Left lung (tissue), 10 donors: Measurements from ENCODE around the gene BCKDK. TPM values are rescaled to one million over a fixed set of nuclear protein-coding genes. Genes with fewer than 3 reads are reported as not detected.

Source experiments
- ATAC-seq: fragments of 200-7000 bp; cut with Tn5 transposase; one replicate; pipeline ENCODE4 v1.9.1; 2020; ENCODE audit warnings: moderate library complexity
- DNase-seq, 4 donors: peaks; one replicate each; pipeline ENCODE4 v3.0.0-alpha.2; 2013 to 2020
- H3K27ac ChIP-seq, 2 donors: fragments of 200-600 bp; sonication (generic) in 1 of 2; one replicate each; pipeline versions ENCODE4 v1.5.0 to v1.8.0; 2020 to 2021
- H3K27me3 ChIP-seq, 2 donors: fragments of 200-600 bp; sonication (generic) in 1 of 2; one replicate each; pipeline versions ENCODE4 v1.5.0 to v1.8.0; 2020 to 2021
- H3K36me3 ChIP-seq, 2 donors: fragments of 200-600 bp; sonication (generic) in 1 of 2; one replicate each; pipeline versions ENCODE4 v1.5.0 to v1.8.0; 2020 to 2021
- H3K4me1 ChIP-seq, 2 donors: fragments of 200-600 bp; one replicate each; pipeline ENCODE4 v1.8.0; 2021
- H3K4me3 ChIP-seq, 2 donors: fragments of 200-600 bp; sonication (generic) in 1 of 2; one replicate each; pipeline versions ENCODE4 v1.5.0 to v1.8.0; 2020 to 2021; ENCODE audit warnings: mild to moderate bottlenecking in 1 of 2
- H3K9me3 ChIP-seq, 2 donors: fragments of 200-600 bp; sonication (generic) in 1 of 2; one replicate each; pipeline versions ENCODE4 v1.5.0 to v1.8.0; 2020 to 2021
- CTCF ChIP-seq, 2 donors: fragments of 200-600 bp; sonication (generic) in 1 of 2; IDR thresholded peaks; one replicate each; pipeline versions ENCODE4 v1.5.0 to v1.8.0; 2021; ENCODE audit warnings: antibody characterized with exemption in 2 of 2
- intact Hi-C, 2 donors: fragments of 100-400 bp; cut with DNase I; formaldehyde crosslinking; loops; one replicate each; pipeline versions ENCODE4 v1.11.2 to v1.14.2; 2022
- polyA plus RNA-seq, 6 donors: library from polyadenylated mRNA; unstranded; fragments of 120-200 nt; gene quantifications; one replicate each; pipeline ENCODE4 v1.2.1, GENCODE V29; 2013; ENCODE audit not compliant: insufficient read length in 6 of 6
- total RNA-seq, 2 donors: library from RNA; stranded (reverse); fragmentation: NEBNext Ultra II Directional; extraction: Animal tissue kit (Norgen Biotek cat#: 25700); gene quantifications; one replicate each; pipeline ENCODE4 v1.2.1, GENCODE V29; 2021
- donor health status: DM: no; HTN: yes; CAD: no.
- donor health status: DM: no; HTN: no; CAD: no.

Gene BCKDK
- total and polyA plus RNA-seq, 8 donors = 32.8 to 43.8 (median 38.9) TPM

- H3K9me3 ChIP-seq = no peaks in the 10 kb centered on the region
- H3K36me3 ChIP-seq = peaks cover 0 to 76% of the 10 kb centered on the region in 2 donors
- no peak within 1 kb of the TSS for H3K4me3 ChIP-seq
- DNase-seq (no peak), ATAC-seq (no peak)
- H3K27me3 ChIP-seq = no peaks in the 10 kb centered on the region
- H3K4me1 ChIP-seq = peaks cover 0 to 5% of the 10 kb centered on the region in 2 donors
- no peak within 1 kb of the TSS for H3K27ac ChIP-seq
- intact Hi-C loops = no loop called here
- no peak for TF ChIP-seq CTCF (IDR thresholded peaks at IDR 0.05)
These were observed 19.6 kb upstream of the BCKDK start, which contains the start of gene PRSS53 for GRCh38 chr16:31088459-31089183. PRSS53 (minus strand) TSS chr16:31088943; CDS start chr16:31088809, 134 bp downstream.

- no peak for TF ChIP-seq CTCF (IDR thresholded peaks at IDR 0.05)
- intact Hi-C loops = no loop called here
- Histone ChIP-seq H3K27ac (no peak overlapping the region), H3K9me3 (no peaks in the 10 kb centered on the region), H3K27me3 (no peaks in the 10 kb centered on the region), H3K4me3 (no peak overlapping the region), H3K36me3 (peaks cover 0 to 70% of the 10 kb centered on the region in 2 donors), H3K4me1 (peaks cover 0 to 11% of the 10 kb centered on the region in 2 donors)
- DNase-seq (no peak), ATAC-seq (no peak)
These were observed 19.0 kb upstream of the BCKDK start for GRCh38 chr16:31089199-31089598.

GRCh38 chr16:31090540-31090939 lies 17.6 kb upstream of the BCKDK start:
- H3K36me3 ChIP-seq = peaks cover 0 to 57% of the 10 kb centered on the region in 2 donors
- no peak for DNase-seq
- intact Hi-C loops = no loop called here
- no peaks in the 10 kb centered on the region for H3K9me3 ChIP-seq
- H3K27ac ChIP-seq = no peak overlapping the region
- H3K4me1 ChIP-seq = peaks cover 0 to 20% of the 10 kb centered on the region in 2 donors
- H3K4me3 ChIP-seq = no peak overlapping the region
- no peak for ATAC-seq
- H3K27me3 ChIP-seq = no peaks in the 10 kb centered on the region
- no peak for TF ChIP-seq CTCF (IDR thresholded peaks at IDR 0.05)

- Histone ChIP-seq H3K4me1 (peaks cover 0 to 27% of the 10 kb centered on the region in 2 donors), H3K27me3 (no peaks in the 10 kb centered on the region), H3K27ac (no peak overlapping the region), H3K9me3 (no peaks in the 10 kb centered on the region), H3K4me3 (no peak overlapping the region), H3K36me3 (peaks cover 0 to 40% of the 10 kb centered on the region in 2 donors)
- ATAC-seq = no peak
- DNase-seq = no peak
- intact Hi-C loops = no loop called here
- no peak for TF ChIP-seq CTCF (IDR thresholded peaks at IDR 0.05)
These were observed 15.9 kb upstream of the BCKDK start for GRCh38 chr16:31092330-31092729.

GRCh38 chr16:31093132-31093703 lies 15.0 kb upstream of the BCKDK start:
- H3K36me3 ChIP-seq = peaks cover 0 to 32% of the 10 kb centered on the region in 2 donors
- peak overlapping the region; percentile 74 to 86 for H3K4me3 ChIP-seq
- H3K27me3 ChIP-seq = no peaks in the 10 kb centered on the region
- H3K9me3 ChIP-seq = no peaks in the 10 kb centered on the region
- peaks cover 0 to 27% of the 10 kb centered on the region in 2 donors for H3K4me1 ChIP-seq
- no peak for DNase-seq
- ATAC-seq = no peak
- intact Hi-C loops = no loop called here
- H3K27ac ChIP-seq = no peak overlapping the region
- no peak for TF ChIP-seq CTCF (IDR thresholded peaks at IDR 0.05)
